ENCODE results near the gene AGAP3.
"Not testable (repeated sequence)": the region's sequence is repeated elsewhere in the genome, so short reads cannot be mapped to it uniquely, and the experiment has no call there.

AGAP3 gene

GRCh38 chr7:151085691-151086620, at the start of gene AGAP3:
Gene AGAP3, plus strand, starts transcription at chr7:151086475. Its CDS starts 267 bp downstream, at chr7:151086742.
- no peak for DNase-seq (ENCODE audit: low read depth)

- DNase-seq (ENCODE audit: low read depth): peak; percentile 77
Measured at GRCh38 chr7:151038951-151039849, 47.1 kb upstream of the AGAP3 start.

GRCh38 chr7:151039850-151040548, 46.3 kb upstream of the AGAP3 start:
- DNase-seq (ENCODE audit: low read depth): no peak

GRCh38 chr7:151040616-151041375, 45.5 kb upstream of the AGAP3 start:
- DNase-seq (ENCODE audit: low read depth): no peak

GRCh38 chr7:151043449-151043848, 42.8 kb upstream of the AGAP3 start:
- not testable (repeated sequence) for DNase-seq (ENCODE audit: low read depth)

- DNase-seq (ENCODE audit: low read depth): no peak
Measured at GRCh38 chr7:151043959-151044358, 42.3 kb upstream of the AGAP3 start.

DNA sequence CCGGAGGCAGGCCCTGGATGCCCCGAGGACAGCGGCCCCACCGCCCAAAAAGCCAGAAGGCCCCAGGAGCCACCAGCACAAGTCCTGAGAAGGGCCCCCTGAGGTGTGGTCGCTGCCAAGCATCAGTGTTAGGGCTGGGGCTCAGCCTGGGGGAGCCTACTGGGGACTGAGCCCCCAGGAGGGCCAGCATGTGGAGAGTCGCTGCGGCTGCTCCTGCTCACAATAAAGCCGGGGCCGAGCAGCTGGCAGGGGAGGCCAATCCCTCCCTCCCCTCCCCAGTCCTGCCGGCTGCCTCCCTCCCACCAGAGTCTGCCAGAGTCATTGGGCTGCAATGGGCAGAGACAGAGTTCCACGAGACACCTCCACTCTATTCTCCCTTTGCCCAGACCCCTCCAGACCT, 41.0 kb upstream of the AGAP3 start:
- DNase-seq (ENCODE audit: low read depth): no peak

DNA sequence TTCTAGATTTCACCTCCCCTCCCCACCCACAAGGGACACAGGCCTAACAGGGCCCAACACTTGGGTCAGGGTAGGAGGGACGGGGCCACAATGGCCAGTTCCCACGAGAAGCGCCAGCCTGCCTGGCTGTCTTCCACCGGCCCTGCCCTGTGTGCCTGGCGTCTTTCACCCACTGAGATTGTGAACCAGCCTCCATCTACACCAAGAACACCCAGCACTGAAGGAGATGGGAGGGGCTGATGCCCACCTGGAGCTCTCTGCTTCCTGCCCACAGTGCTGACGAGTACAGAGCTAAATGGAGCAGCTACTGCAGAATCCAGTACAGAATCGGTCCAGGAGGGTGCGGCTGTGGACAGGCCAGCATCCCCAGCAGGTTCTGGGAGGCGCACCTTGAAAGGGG, 40.3 kb upstream of the AGAP3 start:
- no peak for DNase-seq (ENCODE audit: low read depth)

DNA sequence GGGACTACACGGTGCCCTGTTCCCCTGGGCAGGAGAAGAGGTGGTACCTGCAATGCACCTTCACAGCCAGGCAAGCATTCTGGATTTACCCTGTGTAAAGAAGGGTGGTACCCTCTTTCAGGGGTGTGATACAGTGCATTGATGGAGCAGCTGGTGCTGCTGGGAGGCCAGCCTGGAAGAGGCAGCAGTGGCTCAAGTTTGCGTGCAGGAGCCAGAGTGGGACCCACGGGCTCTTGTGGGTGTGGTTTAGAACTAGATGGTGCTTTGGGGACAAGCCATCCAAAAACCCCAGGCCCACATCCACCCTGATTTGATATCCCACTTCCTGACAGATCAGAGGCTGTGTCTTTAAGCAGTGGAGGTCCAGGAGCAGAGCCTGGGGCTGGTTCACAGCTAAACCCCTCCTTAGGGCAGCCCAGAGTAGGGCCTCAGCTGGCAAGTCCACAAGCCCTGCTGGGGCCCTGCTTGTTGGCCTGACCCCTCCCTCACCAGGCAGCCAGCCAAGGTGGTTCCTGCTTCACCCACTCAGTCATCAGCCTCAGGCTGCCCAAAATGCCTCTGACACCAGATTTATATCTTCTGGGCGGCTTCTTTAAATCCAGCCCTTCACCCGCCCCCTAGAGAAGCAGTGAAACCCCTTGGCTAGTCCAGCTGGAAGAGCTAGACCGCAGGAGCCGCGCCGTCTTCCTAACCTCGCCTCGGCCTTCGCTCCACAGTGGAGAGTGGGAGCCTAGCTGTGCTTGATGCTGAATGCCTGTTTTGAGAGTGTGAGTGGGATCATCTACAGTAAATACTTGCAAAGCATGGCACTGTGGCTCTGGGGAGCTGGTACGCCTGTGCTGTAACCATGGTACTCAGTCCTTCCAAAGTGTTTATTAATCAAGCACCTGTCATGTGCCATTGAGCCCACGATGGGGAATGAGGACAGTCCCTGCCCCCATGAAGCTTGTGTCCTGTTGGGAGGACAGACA, 39.4 kb upstream of the AGAP3 start:
- DNase-seq (ENCODE audit: low read depth): no peak

- no peak for DNase-seq (ENCODE audit: low read depth)
Measured at GRCh38 chr7:151047976-151048815, 38.1 kb upstream of the AGAP3 start, which contains the start of gene ASIC3. Gene ASIC3, plus strand, starts transcription at chr7:151048531. Its CDS starts 355 bp downstream, at chr7:151048886.

GRCh38 chr7:151048911-151049463, 37.3 kb upstream of the AGAP3 start:
- DNase-seq (ENCODE audit: low read depth): no peak

DNA sequence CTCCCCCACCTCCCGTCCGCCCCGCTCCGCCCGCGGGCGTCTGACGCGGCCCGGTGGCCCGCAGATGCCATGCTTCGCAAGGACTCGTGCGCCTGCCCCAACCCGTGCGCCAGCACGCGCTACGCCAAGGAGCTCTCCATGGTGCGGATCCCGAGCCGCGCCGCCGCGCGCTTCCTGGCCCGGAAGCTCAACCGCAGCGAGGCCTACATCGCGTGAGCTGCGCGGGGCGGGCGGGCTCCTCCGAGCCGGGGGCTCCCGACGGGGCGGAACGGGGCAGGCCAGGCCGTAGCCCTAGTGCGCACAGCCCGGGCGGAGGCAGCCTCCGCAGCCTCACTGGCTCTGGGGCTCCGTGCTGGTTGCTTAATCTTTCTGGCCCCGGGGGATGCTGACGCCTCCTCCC, 35.2 kb upstream of the AGAP3 start:
- peak; percentile 49 for DNase-seq (ENCODE audit: low read depth)

GRCh38 chr7:151053096-151053495, 33.2 kb upstream of the AGAP3 start:
- no peak for DNase-seq (ENCODE audit: low read depth)

GRCh38 chr7:151053751-151054150, 32.5 kb upstream of the AGAP3 start:
- DNase-seq (ENCODE audit: low read depth): no peak

DNA sequence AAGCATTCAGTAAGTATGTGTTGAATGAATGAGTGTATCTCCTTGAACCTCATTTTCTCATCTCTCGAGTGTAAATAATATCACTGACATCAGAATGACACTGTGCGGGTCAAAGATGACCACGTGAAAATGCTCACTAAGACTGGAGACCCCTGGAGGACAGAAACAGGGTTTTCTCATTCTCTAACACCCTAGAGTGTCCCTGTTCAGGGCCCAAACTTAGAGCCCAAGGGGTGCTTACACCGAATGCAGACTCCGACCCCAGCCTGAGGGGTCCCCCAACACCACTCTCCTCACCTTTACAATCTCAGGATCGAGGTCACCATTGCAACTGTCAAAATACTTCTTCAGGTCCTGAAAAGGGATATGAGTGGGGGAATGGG, 30.0 kb upstream of the AGAP3 start:
- no peak for DNase-seq (ENCODE audit: low read depth)

- no peak for DNase-seq (ENCODE audit: low read depth)
Measured at GRCh38 chr7:151056666-151057505, 29.4 kb upstream of the AGAP3 start.

DNA sequence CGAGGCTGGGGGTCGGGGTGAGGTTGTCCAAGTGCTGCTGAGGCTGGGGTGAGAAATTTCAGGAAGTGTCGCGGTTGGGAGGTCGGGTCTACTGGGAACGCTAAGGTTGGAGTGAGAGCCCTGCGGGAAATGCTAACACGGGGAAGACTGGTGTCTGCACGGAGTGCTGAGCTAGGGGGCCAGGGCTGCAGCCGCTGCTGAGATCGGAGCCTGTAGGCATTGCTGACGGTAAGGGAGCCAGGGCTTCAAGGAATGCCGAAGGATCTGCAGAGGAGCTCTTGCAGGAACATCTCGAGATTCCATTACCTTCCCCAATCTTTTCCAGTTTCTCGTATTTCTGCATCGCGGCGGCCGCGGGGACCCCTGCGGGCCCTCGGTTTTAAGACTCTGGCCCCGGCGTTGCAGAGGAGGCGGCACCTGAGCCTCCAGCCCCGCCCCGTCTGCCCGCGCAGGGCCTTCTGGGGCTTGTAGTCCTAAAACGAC, 28.7 kb upstream of the AGAP3 start, which contains the start of gene CDK5:
Gene CDK5 (minus strand): TSS at position 392 of the 483 bp plus-strand sequence. CDS start 49 bp downstream, at position 343.
- DNase-seq (ENCODE audit: low read depth): no peak
